Right lobe of liver (tissue), 6 donors: ENCODE results near the gene POR. TPM values are rescaled to one million over a fixed set of nuclear protein-coding genes. Genes with fewer than 3 reads are reported as not detected.

Experiments used
- ATAC-seq, 4 donors: fragments of 200-7000 bp; cut with Tn5 transposase; one replicate each; pipeline ENCODE4 v1.9.1; 2020; ENCODE audit warnings: mild to moderate bottlenecking in 4 of 4, moderate library complexity in 4 of 4
- DNase-seq, 3 donors: peaks; one replicate each; pipeline ENCODE4 v3.0.0-alpha.2; 2020
- H3K27ac ChIP-seq, 3 donors: fragments of 200-600 bp; one replicate each; pipeline ENCODE4 v1.8.0; 2022
- H3K27me3 ChIP-seq, 2 donors: fragments of 200-600 bp; one replicate each; pipeline ENCODE4 v1.8.0; 2022
- H3K36me3 ChIP-seq, 4 donors: fragments of 200-600 bp; sonication (generic) in 1 of 4; one replicate each; pipeline versions ENCODE4 v1.5.1 to v1.8.0; 2017 to 2022; ENCODE audit warnings: control low read depth in 1 of 4
- H3K4me1 ChIP-seq, 4 donors: fragments of 200-600 bp; sonication (generic) in 1 of 4; one replicate each; pipeline versions ENCODE4 v1.5.1 to v1.8.0; 2017 to 2022; ENCODE audit warnings: control low read depth in 1 of 4
- H3K4me3 ChIP-seq, 3 donors: fragments of 200-600 bp; one replicate each; pipeline ENCODE4 v1.8.0; 2022
- H3K9me3 ChIP-seq, 4 donors: fragments of 200-600 bp; sonication (generic) in 1 of 4; one replicate each; pipeline versions ENCODE4 v1.5.1 to v1.8.0; 2017 to 2022; ENCODE audit warnings: control low read depth in 1 of 4
- POLR2A ChIP-seq: fragments of 450-650 bp; IDR thresholded peaks from one replicate; pipeline ENCODE4 v1.6.1; 2017; ENCODE audit warnings: antibody characterized with exemption, mild to moderate bottlenecking
- WGBS: methylation state at CpG from one replicate; pipeline ENCODE4 v1.1.6; 2018; ENCODE audit warnings: low coverage, low lambda C conversion rate; ENCODE audit not compliant: insufficient coverage; ENCODE audit errors: missing lambda C conversion rate; 5-methylcytosine and 5-hydroxymethylcytosine counted together
- intact Hi-C, 2 donors: fragments of 100-400 bp; cut with DNase I; formaldehyde crosslinking; loops; one replicate each; pipeline versions ENCODE4 v1.11.2 to v1.14.1; 2022
- total RNA-seq, 6 experiments: library from RNA; depleted of rRNA in 2 of 6; stranded (reverse); fragments of >200 nt in 2 of 6; fragmentation: NEBNext Ultra II Directional in 3 of 6; extraction: Animal tissue kit (Norgen Biotek cat#: 25700) in 3 of 6; gene quantifications; one replicate each; pipeline versions ENCODE4 v1.1.0 to v1.2.4, GENCODE V29; 2016 to 2023
- TF ChIP-seq, protein P1 (sequence below), 4 donors: fragments of 200-600 bp in 3 of 4; fragments of 450-650 bp in 1 of 4; IDR thresholded peaks; one replicate each; pipeline versions ENCODE4 v1.5.1 to v1.8.0; 2016 to 2022; ENCODE audit warnings: antibody characterized with exemption in 4 of 4, mild to moderate bottlenecking in 2 of 4
- donor health status: DM: no; HTN: yes; CAD: no.
- donor health status: DM: no; HTN: no; CAD: no.
- donor health status: DM: no; HTN: no; CAD: no.
- donor health status: DM: no; HTN: yes; CAD: no.
- donor health status: DM: no; HTN: yes; CAD: no.

POR gene
- total RNA-seq, 6 experiments from 2014 or later = 370 to 1,042 (median 725) TPM

GRCh38 chr7:75981203-75981452, 66.2 kb downstream of the POR start:
- Histone ChIP-seq H3K36me3 (peaks cover 0 to 100% (median 71%) of the 10 kb centered on the region in 4 donors), H3K4me1 (peaks cover 0 to 36% (median 12%) of the 10 kb centered on the region in 4 donors), H3K4me3 (no peak overlapping the region), H3K9me3 (no peaks in the 10 kb centered on the region), H3K27ac (peak overlapping the region in 1 of 3 donors; percentile 75), H3K27me3 (no peaks in the 10 kb centered on the region)
- no peak for TF ChIP-seq POLR2A
- TF ChIP-seq, protein P1, sequence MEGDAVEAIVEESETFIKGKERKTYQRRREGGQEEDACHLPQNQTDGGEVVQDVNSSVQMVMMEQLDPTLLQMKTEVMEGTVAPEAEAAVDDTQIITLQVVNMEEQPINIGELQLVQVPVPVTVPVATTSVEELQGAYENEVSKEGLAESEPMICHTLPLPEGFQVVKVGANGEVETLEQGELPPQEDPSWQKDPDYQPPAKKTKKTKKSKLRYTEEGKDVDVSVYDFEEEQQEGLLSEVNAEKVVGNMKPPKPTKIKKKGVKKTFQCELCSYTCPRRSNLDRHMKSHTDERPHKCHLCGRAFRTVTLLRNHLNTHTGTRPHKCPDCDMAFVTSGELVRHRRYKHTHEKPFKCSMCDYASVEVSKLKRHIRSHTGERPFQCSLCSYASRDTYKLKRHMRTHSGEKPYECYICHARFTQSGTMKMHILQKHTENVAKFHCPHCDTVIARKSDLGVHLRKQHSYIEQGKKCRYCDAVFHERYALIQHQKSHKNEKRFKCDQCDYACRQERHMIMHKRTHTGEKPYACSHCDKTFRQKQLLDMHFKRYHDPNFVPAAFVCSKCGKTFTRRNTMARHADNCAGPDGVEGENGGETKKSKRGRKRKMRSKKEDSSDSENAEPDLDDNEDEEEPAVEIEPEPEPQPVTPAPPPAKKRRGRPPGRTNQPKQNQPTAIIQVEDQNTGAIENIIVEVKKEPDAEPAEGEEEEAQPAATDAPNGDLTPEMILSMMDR (IDR thresholded peaks at IDR 0.05) = no peak
- ATAC-seq (no peak), DNase-seq (no peak)
- no CpG with 5 or more reads among the region's 12 CpGs for WGBS
- intact Hi-C loops = no loop called here

DNA sequence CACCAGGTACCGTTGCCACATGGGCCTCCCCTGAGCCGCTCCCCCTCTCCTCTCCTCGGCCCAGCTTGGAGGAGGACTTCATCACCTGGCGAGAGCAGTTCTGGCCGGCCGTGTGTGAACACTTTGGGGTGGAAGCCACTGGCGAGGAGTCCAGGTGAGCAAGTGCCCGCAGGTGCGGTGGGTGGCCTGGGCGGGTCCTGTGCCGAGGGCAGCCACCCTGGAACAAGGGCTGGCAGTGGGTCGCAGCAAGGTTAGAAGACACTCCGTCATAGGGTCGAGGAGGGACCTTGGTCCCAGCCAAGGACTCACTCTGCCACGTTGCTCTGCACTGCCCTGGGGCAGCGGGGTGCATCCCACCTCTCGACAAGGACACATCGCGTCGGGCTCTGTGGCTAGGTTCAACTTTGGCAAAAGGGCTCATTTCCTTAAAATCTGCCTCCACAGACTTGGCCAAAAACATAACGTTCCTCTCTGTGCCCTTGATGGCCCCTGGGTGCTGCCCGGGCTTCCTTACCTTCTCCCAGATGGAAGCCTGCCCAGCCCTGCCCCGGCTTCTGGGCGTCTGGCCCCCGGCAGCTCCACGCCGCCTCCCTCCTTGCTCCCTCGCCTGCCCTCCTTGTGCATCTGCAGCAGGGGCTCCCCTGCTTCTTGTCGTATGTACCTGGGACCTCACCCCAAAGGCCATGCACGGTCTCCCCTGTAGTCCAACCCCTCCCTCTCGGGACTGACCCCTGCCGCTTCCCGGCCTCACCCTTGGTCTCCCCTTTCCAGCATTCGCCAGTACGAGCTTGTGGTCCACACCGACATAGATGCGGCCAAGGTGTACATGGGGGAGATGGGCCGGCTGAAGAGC, 66.7 kb downstream of the POR start:
- intact Hi-C loops = no loop called here
- Histone ChIP-seq H3K27ac (peak overlapping the region in 2 of 3 donors; percentile 2 to 75), H3K27me3 (no peaks in the 10 kb centered on the region), H3K4me1 (peaks cover 0 to 42% (median 14%) of the 10 kb centered on the region in 4 donors), H3K4me3 (no peak overlapping the region), H3K9me3 (no peaks in the 10 kb centered on the region), H3K36me3 (peaks cover 0 to 100% (median 71%) of the 10 kb centered on the region in 4 donors)
- ATAC-seq (no peak), DNase-seq (peak in 1 of 3 donors; percentile 60)
- TF ChIP-seq, protein P1 (IDR thresholded peaks at IDR 0.05) = no peak
- no peak for TF ChIP-seq POLR2A
- WGBS = 81% methylated on average over 9 of the region's 38 CpGs

GRCh38 chr7:75982306-75983064, 67.5 kb downstream of the POR start:
- no peak for TF ChIP-seq POLR2A
- TF ChIP-seq, protein P1 (IDR thresholded peaks at IDR 0.05) = no peak
- DNase-seq (peak in 2 of 3 donors; percentile 31 to 55), ATAC-seq (no peak)
- Histone ChIP-seq H3K4me1 (peaks cover 0 to 40% (median 14%) of the 10 kb centered on the region in 4 donors), H3K27me3 (no peaks in the 10 kb centered on the region), H3K27ac (peak overlapping the region in 2 of 3 donors; percentile 2 to 75), H3K4me3 (no peak overlapping the region), H3K36me3 (peaks cover 0 to 100% (median 65%) of the 10 kb centered on the region in 4 donors), H3K9me3 (no peaks in the 10 kb centered on the region)
- 78% methylated on average over 4 of the region's 22 CpGs for WGBS
- intact Hi-C loops = no loop called here

GRCh38 chr7:75983471-75984129, 68.6 kb downstream of the POR start:
- Histone ChIP-seq H3K4me3 (no peak overlapping the region), H3K36me3 (peaks cover 0 to 93% (median 60%) of the 10 kb centered on the region in 4 donors), H3K27me3 (no peaks in the 10 kb centered on the region), H3K4me1 (peaks cover 0 to 37% (median 14%) of the 10 kb centered on the region in 4 donors), H3K27ac (peak overlapping the region in 1 of 3 donors; percentile 37), H3K9me3 (no peaks in the 10 kb centered on the region)
- 45% methylated on average over 6 of the region's 26 CpGs for WGBS
- intact Hi-C loops = no loop called here
- TF ChIP-seq, protein P1 (IDR thresholded peaks at IDR 0.05) = no peak
- no peak for TF ChIP-seq POLR2A
- ATAC-seq = no peak
- peak in 1 of 3 donors; percentile 60 for DNase-seq
